GM12892 (cell line): Measurements from ENCODE around the gene NLRC3.

Source experiments
- POLR2A ChIP-seq: IDR thresholded peaks from 2 replicates; pipeline ENCODE4 v1.6.1; 2011; ENCODE audit warnings: low read depth, low read length, control low read depth
- POLR2AphosphoS5 ChIP-seq: IDR thresholded peaks from 2 replicates; pipeline ENCODE4 v1.6.1; 2011; ENCODE audit warnings: low read depth, low read length, control low read depth
- TAF1 ChIP-seq: IDR thresholded peaks from 2 replicates; pipeline ENCODE4 v1.6.1; 2011; ENCODE audit warnings: low read depth, mild to moderate bottlenecking, control low read depth, low read length, borderline replicate concordance

DNA sequence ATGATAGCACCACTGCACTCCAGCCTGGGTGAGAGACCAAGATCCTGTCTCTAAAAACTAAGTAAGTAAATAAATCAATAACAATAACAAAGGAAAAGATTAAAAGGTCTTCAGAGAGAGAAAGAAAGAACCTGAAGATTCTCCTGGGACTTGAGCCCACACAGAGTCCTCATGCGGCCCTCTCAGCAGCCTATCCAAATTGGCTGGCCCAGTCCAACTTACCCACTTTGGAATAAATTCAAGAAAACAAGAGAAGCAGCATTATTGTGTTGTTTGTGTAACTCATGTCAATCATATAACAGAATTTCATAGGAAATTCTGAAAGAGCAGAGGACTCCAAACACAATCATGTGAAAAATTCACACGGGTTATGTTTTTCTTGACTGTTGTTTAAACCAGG, 30.4 kb upstream of the NLRC3 start:
- TF ChIP-seq POLR2AphosphoS5: no peak
- no peak for TF ChIP-seq POLR2A
- no peak for TF ChIP-seq TAF1
